ENCODE measurements around the gene WBP4.

WBP4 gene

DNA sequence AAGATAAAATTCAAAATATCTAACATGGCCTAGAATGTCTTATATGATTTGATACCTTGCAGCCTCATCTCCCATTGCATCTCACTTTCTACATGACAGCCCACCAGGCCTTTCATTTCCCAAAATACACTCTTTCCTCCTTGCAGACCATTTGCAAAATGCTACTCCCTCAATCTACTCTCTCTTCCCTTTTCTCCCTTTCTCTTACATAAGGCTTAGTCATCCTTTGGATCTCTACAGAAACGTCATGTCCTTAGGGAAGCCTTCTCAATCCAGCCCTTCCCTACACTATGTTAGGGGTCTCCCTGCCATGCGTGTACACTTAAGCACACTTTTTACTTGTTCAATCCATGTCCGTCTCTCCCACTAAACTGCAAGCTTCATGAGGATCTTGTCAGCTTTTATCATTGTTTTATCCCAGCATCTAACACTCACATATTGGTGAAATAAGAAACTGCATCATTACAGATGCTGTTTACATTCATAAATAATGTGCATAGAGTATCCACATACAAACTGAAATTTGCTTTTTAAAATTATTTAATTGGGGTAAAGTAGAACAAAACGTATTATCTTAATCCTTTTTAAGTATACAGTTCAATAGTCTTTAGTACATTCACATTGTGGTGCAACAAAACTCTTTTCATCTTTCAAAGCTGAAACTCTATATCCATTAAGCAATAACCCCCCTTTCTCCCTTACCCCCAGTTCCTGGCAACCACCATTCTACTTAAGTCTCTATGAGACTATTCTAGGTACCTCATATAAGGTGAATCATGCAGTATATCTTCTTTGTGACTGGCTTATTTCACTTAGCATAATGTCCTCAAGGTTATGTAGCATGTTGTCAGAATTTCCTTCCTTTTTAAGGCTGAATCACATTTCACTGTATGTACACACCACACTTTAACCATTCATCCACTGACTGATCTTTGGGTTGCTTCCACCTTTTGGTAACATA is 11.5 kb upstream of the WBP4 start:
- DNase-seq: no peak

DNA sequence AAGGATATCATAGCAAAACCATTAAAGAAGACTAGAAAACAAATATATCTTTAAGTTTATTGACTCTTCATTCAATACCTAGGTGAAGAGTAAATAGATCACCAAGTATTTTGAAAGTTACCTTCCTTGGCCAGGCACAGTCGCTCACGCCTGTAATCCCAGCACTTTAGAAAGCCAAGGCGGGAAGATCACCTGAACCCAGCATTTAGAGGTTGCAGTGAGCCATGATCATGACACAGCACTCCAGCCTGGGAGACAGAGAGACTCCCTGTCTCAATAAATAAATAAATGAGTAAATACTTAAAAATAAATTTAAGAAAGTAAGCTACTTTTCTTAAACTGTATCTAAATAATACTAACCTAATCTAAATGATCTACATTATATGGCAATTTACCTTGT is 8.9 kb upstream of the WBP4 start:
- DNase-seq: no peak

DNA sequence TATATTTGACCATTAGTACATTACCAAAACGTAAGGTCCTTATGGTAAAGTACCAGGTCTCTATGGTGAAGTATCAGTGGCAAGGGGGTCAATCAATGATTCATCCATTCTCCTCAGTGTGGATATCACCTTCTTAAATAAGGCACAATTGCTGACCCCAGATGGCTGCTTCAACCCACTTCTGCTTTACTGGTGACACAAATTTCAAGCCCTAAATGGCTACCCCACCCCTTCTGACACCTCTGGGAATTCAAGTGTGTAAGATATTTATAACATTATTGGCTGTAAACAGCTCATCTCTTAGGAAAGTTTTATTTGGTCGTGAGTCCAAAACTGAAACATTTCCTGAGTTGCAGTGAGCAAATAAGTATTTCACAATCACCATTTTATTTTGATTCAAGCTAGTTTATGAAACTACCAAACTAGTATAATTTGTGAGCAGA is 7.9 kb upstream of the WBP4 start:
- DNase-seq: no peak

DNA sequence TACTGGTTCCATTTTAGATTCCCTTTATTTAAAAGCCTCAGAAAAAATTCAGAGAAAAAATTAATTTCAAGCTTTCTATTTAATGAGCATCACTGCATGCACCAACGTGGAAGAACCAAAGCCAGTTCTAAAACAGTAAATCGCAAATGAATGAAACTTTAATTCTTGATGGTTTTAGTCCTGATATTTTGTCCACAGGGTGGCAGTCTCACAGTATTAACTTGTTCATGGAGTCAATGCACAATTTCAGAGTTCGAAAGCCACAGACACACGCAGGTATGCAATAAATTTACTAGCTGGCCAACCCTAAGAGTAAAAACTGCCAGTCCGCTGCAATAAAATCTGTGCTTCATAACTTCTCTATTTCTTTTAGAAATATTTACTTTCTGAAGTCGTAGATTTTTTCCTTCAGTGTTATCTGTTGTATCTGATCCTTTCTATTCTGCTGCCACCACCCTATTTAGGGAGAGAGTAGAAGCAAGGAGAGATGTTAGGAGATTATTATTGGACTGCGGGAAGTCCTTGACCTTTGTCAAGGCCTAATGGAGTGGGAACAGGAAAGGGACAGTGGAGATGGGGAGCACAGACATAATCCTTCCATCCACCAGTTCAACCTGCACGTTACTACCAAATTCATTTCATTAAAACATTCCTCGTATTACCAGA is 7.0 kb upstream of the WBP4 start:
- DNase-seq: peak; percentile 56

DNA sequence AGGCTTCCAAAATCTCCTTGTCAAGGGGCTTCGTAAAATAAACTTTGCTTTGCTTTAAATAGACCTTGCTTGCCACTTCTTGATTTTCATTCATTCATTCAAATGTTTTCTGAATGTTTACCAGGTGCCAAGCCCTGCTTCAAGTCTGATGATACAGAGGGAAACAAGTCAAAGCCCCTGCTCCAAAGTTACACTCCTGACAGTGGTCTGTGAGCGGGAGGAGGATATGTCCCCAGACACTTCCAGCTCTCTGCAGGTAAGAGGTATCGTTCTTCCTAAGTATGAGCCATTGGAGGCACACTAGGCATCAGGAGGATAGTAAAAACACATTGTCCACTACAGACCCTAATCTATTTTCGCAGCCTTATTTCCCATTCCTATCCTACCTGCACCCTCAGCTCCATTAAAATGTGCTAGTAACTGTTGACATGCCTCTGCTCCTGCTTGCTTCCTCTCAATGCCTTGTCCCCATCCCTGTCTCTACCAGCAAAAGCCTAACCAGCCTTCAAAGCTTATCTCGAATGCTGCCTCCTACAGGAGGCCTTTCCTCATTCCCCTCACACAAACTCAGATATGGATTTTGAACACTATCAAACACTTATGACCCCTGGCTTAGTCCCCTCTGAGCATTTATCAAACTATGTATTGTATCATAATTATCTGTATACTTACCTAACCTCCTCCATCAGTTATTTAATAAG is 6.2 kb upstream of the WBP4 start:
- DNase-seq: no peak

DNA sequence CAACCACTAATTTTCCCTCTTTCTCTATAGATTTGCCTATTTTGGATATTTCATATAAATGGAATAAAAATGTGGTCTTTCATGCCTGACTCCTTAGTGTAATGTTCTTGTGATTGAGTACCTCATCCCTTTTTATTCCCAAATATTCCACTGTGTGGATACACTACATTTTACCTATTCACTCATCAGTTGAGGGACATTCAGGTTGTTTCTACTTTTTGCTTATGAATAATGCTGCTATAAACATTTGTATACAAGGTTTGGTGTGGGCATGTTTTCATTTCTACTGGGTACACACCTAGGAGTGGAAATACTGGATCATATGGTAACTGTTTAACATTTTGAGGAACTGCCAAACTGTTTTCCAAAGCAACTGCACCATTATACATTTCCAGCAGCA is 5.1 kb upstream of the WBP4 start:
- DNase-seq: no peak

DNA sequence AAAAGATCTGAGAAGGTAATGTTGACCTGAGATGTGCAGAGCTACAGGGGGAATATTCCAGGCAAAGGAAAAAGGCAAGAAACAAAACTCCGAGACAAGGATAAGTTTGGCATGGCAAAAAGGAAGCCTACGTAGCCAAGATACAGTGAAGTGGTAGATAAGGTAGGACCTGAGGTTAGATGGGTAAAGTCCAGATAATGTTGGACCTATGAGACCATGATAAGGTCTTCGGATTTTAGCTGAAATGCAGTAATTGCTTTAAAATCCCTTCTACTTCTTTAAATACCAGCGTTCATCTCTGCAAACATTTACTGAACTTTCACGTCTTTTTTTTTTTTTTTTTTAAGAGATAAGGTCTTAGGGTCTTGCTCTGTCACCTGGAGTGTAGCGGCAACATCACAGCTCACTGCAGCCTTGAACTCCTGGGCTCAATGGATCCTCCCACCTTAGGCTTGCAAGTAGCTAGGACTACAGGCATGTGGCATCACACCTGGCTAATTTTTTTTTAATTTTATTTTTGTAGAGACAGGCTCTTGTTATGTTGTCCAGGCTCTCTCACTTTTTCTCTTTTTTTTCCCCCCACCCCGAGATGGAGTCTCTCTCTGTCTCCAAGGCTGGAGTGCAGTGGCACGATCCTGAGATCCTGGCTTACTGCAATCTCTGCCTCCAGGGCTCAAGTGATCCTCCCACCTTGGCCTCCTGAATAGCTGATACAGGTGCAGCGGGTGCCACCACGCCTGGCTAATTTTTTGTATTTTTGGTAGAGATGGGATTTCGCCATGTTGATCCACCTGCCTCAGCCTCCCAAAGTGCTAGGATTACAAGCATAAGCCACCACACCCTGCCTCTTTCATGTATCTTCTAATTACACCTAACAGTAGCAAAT is 4.2 kb upstream of the WBP4 start:
- no peak for DNase-seq

DNA sequence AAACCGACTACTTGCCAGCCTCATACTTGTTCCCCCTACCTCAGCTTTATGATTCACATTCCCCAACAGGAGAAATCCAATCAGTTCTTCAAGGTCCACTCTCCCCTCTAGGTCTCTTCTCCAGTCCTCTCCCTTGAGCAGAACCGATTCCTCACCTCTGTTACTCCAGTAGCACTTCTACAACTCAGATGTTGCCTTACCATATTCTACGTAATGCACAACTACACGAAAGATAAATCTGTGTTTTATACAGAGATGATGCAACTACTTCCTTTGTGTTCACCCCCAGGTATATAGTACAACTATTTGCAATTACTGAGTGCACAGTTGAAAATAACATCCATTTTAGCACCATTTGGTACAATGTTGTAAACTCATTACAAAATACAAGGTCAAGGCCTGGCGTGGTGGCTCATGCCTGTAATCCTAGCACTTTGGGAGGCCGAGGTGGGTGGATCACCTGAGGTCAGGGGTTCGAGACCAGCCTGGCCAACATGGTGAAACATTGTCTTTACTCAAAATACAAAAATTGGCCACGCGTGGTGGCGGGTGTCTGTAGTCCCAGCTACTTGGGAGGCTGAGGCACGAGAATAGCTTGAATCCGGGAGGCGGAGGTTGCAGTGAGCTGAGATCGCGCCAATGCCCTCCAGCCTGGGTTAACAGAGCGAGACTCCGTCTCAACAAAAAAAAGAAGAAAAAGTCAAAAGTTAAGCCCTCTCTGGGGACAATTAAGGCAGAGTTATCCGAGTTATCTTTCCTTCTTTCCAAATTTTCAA is 2.8 kb upstream of the WBP4 start:
- no peak for DNase-seq

DNA sequence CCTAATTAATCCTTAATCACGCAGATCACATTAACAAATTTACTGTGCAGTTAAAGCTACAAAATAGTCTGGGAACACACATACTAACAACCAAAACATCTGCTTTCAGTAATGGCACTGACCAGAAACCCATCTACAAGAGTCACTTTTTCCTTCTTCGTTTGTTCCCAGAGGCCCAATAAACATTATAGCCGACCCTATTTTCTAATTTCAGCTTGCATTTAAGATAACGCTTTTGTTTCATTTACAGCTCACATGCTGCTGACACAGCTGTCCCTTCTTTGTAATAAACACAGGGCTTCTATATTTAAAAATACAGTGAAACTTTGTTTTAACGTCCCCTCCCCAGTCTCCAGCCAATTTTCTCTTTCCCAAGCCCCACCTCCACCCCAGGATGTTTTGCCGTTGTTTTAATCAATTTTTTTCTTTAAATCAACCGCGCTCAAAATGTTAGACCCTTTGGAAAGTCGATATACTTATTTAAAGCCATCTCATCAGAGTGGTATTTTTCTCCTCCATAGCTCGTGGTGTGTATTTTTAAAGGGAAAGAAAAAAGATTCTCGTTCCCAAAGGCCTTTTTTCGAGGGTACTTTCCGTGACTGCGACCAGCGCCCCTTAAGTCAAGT is 1.7 kb upstream of the WBP4 start:
- DNase-seq: peak; percentile 31

DNA sequence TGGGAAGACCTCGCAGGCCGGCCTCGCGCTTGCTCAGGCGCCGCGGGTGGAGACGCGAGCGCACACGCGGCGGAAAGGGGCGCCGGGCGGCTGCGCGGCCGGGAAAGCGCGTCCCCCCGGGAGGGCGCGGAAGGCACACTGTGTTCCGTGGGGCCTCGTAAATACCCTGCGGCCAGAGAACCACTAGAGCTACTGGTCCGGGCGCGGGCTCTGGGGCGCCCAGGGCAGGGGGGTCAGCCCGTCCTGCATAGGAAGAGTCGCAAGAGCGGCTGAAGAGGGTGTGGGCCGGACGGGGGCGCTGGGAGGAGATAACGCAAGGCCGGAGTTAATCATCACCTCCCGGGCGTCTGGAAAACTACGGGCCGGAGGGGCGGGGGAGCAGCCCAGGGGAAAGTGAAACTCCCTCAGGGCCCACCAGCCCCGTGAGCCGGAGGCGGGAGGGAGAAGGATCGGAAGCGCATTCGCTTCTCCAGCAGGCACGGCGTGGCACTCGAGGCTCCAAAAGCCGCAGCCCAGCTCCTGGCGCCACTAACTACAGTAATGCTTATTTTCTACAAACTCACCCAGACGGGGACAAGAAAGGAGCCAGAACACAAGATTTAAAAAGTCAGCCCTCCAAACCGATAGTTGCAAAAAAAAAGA is 1.1 kb upstream of the WBP4 start:
- peak; percentile 87 for DNase-seq

DNA sequence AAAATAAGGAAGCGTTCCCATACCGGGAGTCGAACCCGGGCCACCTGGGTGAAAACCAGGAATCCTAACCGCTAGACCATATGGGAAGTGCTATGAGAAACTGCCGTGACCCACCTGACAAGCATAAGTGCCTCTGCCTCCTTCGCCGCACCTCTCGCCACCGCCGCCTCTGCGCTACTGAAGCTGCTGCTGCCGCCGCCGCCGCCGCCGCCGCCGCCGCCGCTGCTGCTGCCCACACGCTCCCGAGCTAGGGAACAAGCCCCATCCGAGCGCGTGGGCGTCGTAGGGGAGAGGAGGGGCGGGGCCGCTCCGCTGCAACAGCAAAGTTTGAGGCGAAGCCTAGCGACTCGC is 610 bp upstream of the WBP4 start:
- DNase-seq: peak; percentile 75

DNA sequence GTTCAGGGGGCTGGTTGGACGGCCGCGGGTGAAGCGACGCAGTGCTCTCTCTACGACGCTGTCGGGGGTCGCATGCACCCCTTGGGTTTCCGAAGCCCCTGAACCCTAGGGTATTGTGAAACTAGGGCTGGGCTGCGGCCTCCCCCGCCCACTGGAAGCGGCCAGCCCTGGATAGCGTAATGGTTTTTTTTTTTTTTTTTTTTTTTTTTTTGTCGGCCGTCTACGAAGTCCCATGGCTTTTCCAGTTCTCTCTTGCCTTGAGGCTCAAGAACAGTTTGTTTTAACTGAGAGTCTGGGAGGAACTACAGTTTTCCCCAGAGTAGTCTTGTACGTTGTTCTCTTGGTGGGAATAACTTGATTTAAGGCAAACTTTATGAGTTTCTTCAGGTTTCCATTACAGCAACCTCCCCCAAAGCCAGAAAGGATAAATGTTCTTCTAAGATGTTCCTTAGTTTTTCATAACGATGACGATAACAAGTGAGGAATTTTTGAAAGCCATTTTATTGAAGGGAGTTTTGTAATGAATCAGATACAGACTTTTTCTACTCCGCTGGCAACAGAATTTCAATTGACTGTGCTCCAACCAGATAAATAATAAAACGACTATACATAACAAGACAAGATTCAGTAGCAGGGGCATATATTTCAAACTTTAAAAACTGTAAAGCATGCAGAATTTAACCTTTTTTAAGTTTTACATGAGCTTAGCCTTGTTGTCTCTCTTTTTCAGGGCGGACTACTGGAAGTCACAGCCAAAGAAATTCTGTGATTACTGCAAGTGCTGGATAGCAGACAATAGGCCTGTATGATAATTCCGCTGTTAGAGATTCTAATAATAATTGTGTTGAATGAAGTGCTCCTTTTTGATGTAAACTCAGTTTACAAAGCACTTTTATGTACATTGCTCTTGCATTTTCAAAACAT is 867 bp downstream of the WBP4 start:
- no peak for DNase-seq

DNA sequence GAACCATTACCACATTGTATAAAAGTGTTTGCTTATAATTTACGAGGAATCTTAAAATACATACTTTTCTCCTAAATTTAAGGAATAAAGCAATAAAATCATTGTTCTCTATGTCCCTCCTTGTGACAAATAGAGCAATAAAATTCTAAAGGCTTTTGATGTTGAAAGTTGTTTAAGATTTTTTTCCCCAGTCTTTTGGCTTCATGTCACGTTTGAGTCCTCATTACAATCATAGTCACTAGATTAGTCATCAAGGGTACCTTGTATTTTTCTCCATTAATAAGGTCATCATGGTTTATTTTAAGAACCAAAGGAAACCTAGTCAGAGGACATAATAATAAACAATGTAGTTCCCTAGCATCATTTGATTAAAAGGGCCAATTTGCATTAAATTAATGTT is 3.2 kb downstream of the WBP4 start:
- DNase-seq: no peak

DNA sequence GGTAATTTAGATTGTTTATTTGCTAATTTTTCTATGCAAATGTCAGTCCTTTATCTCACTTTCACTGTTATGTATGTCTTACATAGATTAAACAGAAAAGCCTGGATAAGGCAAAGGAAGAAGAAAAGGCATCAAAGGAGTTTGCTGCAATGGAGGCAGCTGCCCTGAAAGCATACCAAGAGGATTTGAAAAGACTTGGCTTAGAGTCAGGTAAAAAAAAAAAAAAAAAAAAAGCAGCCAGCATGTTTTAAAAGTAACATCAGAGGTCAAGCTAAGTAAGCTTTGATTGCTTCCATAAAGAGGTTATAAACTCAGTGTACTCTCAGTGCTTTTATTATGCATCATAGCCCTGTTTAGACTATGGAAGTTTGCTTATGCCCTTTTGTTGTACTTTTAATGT is 3.8 kb downstream of the WBP4 start:
- DNase-seq: no peak

DNA sequence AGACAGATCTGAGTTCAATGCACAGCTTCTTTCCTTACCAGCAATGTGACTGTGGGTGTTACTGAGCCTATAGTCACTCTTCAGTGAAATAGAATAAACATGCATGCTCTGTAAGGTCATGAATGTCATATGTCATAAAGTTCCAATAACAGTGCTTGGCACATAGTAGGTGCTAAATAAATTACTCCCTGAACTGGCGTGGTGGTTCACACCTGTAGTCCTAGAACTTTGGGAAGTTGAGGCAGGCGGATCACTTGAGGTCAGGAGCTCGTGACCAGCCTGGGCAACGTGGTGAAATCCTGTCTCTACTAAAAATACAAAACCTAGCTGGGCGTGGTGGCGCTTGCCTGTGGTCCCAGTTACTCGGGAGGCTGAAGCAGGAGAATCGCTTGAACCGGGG is 13.2 kb downstream of the WBP4 start:
- DNase-seq: no peak

DNA sequence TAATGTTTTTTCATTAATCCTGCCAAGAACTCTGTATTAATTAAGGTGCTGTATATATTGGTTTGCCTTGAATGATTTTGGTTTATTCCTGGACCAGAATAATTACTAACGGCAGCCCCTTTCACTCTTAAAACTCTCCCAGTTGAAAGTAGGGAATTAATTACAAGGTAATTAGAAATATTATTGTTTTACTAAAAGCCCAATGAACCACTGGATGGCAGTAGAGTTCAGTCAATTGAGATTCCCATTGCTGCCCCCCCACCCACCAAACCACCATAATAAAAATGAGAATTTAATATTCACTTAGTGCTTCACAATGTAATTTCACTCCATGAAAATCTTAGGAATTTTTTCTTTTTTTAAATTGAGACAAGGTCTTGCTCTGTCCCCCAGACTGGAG is 13.7 kb downstream of the WBP4 start:
- DNase-seq: peak; percentile 36

DNA sequence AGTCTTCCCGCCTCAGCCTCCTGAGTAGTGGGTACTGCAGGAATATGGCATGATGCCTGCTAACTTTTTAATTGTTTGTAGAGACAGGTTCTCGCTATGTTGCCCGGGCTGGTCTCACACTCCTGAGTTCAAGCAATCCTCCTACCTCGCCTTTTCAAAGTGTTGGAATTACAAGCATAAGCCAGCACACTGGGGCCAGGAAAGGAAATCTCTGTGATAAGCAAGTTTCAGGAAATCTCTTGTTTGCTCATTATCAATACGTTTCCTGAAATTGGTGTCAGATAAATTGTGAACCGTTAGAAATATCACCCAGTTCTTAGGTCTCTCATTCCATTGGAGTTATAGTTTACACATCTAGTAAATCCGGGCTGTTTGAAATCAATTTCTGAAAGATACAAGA is 14.2 kb downstream of the WBP4 start:
- no peak for DNase-seq

DNA sequence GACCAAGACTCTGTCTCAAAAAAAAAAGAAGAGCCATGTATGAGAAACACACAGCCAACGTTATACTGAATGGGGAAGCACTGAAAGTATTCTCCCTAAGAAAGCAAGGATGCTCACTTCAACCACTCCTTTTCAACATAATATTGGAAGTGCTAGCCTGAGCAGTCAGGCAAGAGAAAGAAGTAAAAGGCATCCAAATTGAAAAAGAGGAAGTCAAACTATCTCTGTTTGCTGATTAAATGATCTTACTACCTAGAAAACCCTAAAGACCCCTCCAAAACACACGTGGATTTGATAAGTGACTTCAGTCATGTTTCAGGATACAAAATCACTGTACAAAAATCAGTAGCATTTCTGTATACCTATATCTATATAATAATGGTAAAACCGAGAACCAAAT is 16.2 kb downstream of the WBP4 start:
- DNase-seq: no peak

DNA sequence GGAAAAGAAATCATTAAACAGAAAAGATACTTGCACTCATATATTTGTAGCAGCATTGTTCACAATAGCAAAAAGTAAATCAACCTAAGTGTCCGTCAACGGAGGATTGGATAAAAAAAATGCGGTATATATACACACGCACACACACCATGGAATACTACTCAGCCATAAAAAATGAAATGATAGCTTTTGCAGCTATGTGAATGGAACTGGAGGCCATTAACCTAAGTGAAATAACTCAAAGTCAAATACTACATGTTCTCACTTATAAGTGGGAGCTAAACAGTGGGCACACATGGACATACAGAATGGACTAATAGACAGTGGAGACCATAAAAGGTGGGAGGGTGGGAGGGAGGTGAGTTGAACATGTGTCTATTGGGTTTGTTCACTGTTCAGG is 18.4 kb downstream of the WBP4 start:
- no peak for DNase-seq

Measured in RPMI8226 (cell line).